ENCODE results near the gene BATF3. TPM values are rescaled to one million over a fixed set of nuclear protein-coding genes. Genes with fewer than 3 reads are reported as not detected.
"Not testable (repeated sequence)": the region's sequence is repeated elsewhere in the genome, so short reads cannot be mapped to it uniquely, and the experiment has no call there.

BATF3 gene
- total RNA-seq, 2 donors from 2014 or later: 0.20 to 0.34 TPM

DNA sequence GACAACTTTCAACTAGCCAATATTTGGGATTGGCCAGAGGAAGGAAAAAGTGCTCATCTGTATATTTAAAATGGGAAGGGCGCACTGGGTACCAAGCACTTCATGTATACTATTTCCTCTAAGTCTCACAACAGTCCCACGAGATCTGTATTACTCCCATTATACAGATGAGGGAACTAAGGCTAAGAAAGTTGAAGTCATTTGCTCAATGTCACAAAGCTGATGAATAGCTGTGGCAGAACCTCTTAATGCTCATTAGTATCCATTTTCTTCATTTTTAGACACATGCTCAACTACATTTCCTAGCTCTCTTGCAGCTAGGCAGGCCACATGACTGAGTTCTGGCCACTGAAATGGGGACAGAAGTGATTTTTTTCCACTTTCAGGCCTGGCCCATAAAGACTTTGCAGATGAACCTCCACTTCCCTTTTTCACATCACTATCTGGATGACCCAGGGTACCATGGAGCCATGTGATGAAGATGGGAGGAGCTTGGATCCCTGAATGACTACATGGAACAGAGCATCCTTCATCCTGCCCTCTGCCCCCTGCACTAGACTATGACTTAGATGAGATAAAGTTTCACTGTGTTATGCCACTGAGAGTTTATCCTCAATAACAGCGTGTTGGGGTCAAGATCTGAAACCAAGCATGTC, 59.3 kb downstream of the BATF3 start:
- no peaks in the 10 kb centered on the region for H3K36me3 Mint-ChIP-seq (ENCODE audit: low read depth)
- peaks cover 32% of the 10 kb centered on the region for H3K27me3 Mint-ChIP-seq
- H3K27ac Mint-ChIP-seq: no peak overlapping the region
- no peak overlapping the region for H3K4me3 Mint-ChIP-seq
- DNase-seq: no peak
- no peaks in the 10 kb centered on the region for H3K9me3 ChIP-seq (ENCODE audit: control insufficient read depth, low read length, poor library complexity, severe bottlenecking)
- peaks cover 18% of the 10 kb centered on the region for H3K4me1 Mint-ChIP-seq
- ATAC-seq: no peak

- ATAC-seq: not testable (repeated sequence)
Measured at GRCh38 chr1:212639524-212639923, 60.1 kb downstream of the BATF3 start.

GRCh38 chr1:212638492-212639151, 61.0 kb downstream of the BATF3 start:
- Mint-ChIP-seq H3K27ac (no peak overlapping the region), H3K36me3 (ENCODE audit: low read depth) (no peaks in the 10 kb centered on the region)

More at GRCh38 chr1:212639524-212639923, 60.1 kb downstream of the BATF3 start:
- H3K36me3 Mint-ChIP-seq (ENCODE audit: low read depth); H3K9me3 ChIP-seq (ENCODE audit: control insufficient read depth, low read length, poor library complexity, severe bottlenecking); DNase-seq; H3K27ac Mint-ChIP-seq; H3K4me3 Mint-ChIP-seq: not testable (repeated sequence)
- peaks cover 25% of the 10 kb centered on the region for H3K4me1 Mint-ChIP-seq
- peaks cover 24% of the 10 kb centered on the region for H3K27me3 Mint-ChIP-seq

DNA sequence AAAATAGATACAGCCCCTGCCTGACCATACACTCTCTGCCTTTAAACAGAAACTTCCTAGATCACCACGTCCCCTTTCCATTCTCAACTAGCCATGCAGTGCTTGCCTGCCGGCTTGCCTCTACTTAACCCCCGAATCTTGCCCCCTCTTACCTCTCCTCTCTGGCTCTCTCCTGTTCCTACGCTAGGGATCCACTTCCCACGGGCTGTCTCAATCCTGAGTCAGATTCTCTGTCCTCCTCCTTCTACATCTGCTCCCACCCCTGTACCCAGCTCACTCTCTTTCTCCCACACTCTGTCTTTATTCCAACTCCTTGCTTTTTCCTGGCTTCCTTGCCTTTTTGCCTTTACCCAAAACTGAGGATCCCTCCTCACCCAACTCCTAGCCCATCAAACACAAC, 61.7 kb downstream of the BATF3 start:
- H3K9me3 ChIP-seq (ENCODE audit: control insufficient read depth, low read length, poor library complexity, severe bottlenecking): no peaks in the 10 kb centered on the region
- Mint-ChIP-seq H3K36me3 (ENCODE audit: low read depth) (no peaks in the 10 kb centered on the region), H3K27me3 (peaks cover 16% of the 10 kb centered on the region), H3K4me1 (peaks cover 23% of the 10 kb centered on the region), H3K4me3 (no peak overlapping the region), H3K27ac (no peak overlapping the region)
- ATAC-seq: no peak
- no peak for DNase-seq

More at GRCh38 chr1:212638492-212639151, 61.0 kb downstream of the BATF3 start:
- no peak for ATAC-seq
- no peaks in the 10 kb centered on the region for H3K9me3 ChIP-seq (ENCODE audit: control insufficient read depth, low read length, poor library complexity, severe bottlenecking)
- Mint-ChIP-seq H3K27me3 (peaks cover 21% of the 10 kb centered on the region), H3K4me1 (peaks cover 25% of the 10 kb centered on the region), H3K4me3 (no peak overlapping the region)
- DNase-seq: no peak

Other genes starting within 250 kb of the BATF3 start
- 10 to 100 TPM; 53.0 to 72.5 TPM for gene ATF3, start 91.1 kb downstream of the BATF3 start, total RNA-seq
- 10 to 100 TPM; 18.6 to 20.3 TPM for gene NSL1, start 91.9 kb upstream of the BATF3 start, total RNA-seq
- 10 to 100 TPM; 16.1 to 16.2 TPM for gene TATDN3, start 92.1 kb upstream of the BATF3 start, total RNA-seq
- not detected for gene SPATA45, start 147.8 kb upstream of the BATF3 start, total RNA-seq
- 10 to 100 TPM; 10.7 to 11.2 TPM for gene FLVCR1, start 158.4 kb upstream of the BATF3 start, total RNA-seq